ENCODE measurements around the gene PTPN4.
A peak's percentile ranks its signal among the peaks of the same experiment; 100 is the strongest.

The PTPN4 gene

DNA sequence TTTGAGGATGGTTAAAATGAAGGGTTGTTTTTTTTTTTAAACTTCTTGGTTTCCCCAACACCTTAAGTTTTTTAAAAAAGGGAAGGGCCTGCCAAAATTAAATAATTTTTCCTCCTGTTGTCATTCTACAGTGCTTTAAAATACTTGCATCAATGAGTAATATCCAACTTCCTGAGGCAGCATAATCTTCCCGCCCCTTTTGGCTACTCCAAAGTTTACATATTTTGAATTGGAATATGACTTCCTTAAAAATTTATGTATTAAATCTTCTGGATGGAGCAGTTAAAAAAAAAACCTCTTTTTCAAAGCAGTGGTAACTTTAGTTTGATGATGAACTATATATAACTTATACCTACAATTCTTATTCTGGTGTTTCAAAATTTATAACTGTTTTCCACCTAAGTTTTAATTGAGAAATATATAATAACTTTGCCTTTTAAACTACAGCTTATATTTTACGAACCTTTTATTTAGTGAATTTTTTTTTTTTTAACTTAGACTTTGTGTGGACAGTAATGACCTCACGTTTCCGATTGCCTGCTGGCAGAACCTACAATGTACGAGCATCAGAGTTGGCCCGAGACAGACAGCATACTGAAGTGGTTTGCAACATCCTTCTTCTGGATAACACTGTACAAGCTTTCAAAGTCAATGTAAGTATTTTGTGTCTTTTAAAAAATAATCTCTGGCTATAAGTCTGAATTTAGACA is 49.8 kb downstream of the PTPN4 start:
- DNase-seq (ENCODE audit: low read depth), result no peak

- no peak for DNase-seq (ENCODE audit: low read depth)
Measured at GRCh38 chr2:119810049-119810630, 50.4 kb downstream of the PTPN4 start.

DNA sequence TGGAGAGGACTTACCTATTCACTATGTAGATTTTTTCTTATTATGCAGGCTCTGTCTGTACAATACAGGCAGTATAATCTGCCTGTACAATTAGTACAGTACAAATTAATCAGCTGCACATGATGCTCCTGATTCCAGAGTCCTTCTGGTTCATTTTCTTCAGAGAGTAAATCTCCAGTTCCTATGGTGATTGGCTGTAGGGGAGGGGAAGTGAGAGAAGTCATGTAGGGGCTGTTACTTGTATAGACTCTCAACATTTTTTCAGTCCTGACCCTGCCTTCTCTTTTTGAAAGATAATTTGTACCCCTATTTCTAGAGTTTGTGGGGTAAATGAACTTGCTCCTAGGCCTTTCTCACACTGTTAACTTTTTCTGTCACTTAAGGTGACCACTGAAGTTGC is 54.5 kb downstream of the PTPN4 start:
- DNase-seq (ENCODE audit: low read depth), result no peak

DNA sequence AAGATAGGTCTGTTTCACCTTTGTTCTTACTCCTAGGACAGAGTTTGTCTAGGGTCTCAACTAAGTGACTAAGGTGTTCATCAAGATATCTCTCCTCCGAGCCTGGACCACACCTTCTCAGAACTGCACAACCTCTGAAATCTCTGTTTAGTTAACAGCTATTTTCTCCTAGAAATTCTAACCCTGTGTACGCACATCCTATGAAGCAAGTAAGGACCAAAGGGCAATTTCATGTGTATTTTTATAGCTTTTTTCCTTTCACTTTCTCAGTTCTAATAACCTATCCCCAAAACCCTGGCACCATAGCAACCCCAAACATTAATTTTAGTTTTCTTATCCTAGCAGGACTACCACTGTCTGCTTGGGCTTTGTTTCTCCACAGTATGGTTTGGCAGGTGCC is 59.1 kb downstream of the PTPN4 start:
- DNase-seq (ENCODE audit: low read depth), result no peak

DNA sequence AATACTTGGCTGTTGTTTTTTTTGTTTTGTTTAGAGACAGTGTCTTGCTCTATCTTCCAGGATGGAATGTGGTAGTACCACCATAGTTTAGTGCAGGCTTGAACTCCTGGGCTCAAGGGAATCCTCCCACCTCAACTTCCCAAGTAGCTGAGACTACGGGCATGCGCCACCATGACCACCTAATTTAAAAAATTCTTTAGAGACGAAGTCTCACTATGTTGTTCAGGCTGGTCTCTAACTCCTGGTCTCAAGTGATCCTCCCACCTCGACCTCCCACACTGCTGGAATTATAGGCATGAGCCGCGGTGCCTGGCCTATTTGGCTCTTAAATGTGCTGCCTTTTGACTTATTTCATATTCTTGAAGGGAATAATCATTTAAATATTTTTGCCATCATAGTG is 60.1 kb downstream of the PTPN4 start:
- no peak for DNase-seq (ENCODE audit: low read depth)

DNA sequence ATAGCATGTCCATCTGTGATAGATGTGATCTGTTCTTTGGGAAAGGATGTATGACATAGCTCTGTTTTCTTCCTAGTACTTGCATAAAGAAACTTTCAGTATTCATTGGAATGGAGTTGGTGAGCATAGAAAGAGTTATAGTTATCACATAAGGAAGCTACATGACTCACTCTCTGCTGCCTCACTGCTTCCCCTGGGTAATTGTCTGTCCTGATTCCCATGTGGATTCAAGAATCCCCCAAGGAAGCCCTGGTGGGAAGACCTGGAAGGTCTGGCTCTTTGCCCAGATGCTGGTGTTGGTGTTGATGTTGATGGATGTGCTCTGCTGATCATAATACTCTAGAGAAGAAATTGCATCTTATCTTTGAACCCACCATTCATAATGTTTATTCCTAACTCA is 60.6 kb downstream of the PTPN4 start:
- DNase-seq (ENCODE audit: low read depth), result peak; percentile 81

- DNase-seq (ENCODE audit: low read depth), result no peak
Measured at GRCh38 chr2:119821266-119821665, 61.5 kb downstream of the PTPN4 start.

- no peak for DNase-seq (ENCODE audit: low read depth)
Measured at GRCh38 chr2:119823734-119824334, 64.1 kb downstream of the PTPN4 start.

GRCh38 chr2:119826370-119826961 is 66.7 kb downstream of the PTPN4 start:
- no peak for DNase-seq (ENCODE audit: low read depth)

- DNase-seq (ENCODE audit: low read depth), result no peak
Measured at GRCh38 chr2:119827866-119828507, 68.3 kb downstream of the PTPN4 start.

GRCh38 chr2:119836455-119837142 is 76.9 kb downstream of the PTPN4 start:
- DNase-seq (ENCODE audit: low read depth), result no peak

DNA sequence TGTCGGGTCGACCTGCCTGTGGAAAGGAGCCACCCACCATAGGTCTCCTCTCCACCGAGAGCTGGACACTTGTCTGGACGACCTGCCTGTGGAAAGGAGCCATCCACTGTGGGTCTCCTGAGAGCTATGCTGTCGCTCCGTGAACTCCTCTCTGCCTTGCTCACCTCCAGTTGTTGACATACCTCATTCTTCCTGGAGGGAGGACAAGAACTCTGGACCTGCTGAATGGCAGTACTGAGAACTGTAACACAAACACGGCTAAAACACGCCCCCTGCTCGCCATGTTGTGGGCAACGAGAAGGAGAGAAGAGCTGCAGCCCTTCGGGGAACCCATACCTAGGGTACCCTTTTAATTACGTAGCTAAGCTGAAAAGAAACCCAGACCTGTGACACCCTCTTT is 77.6 kb downstream of the PTPN4 start:
- no peak for DNase-seq (ENCODE audit: low read depth)

- DNase-seq (ENCODE audit: low read depth), result no peak
Measured at GRCh38 chr2:119837759-119838158, 78.0 kb downstream of the PTPN4 start.

GRCh38 chr2:119838179-119838578 is 78.5 kb downstream of the PTPN4 start:
- DNase-seq (ENCODE audit: low read depth), result no peak

GRCh38 chr2:119841550-119841949 is 81.8 kb downstream of the PTPN4 start:
- DNase-seq (ENCODE audit: low read depth), result no peak

- no peak for DNase-seq (ENCODE audit: low read depth)
Measured at GRCh38 chr2:119846021-119846420, 86.3 kb downstream of the PTPN4 start.

GRCh38 chr2:119849838-119850565 is 90.3 kb downstream of the PTPN4 start:
- no peak for DNase-seq (ENCODE audit: low read depth)

DNA sequence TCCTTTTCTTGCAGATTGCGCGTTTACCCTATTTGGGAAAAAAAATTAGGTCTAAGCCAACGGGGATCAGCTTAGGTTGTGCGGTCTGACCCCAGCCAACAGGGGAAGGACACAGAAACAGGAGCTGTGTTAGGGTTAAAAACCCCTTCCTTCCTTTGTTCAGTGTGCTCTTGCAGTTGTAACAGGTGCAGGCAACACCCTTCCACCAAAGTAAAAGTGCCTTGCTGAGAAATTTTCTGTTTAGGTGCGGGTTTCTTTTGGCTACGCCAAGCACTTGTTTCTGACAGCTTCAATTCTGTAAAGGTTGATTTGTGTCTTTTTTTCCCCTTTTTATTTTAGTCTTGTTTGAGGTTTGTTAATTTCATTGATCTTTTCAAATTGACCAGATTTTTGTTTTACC is 92.5 kb downstream of the PTPN4 start:
- no peak for DNase-seq (ENCODE audit: low read depth)

- DNase-seq (ENCODE audit: low read depth), result no peak
Measured at GRCh38 chr2:119853777-119854399, 94.2 kb downstream of the PTPN4 start.

GRCh38 chr2:119856469-119856901 is 96.8 kb downstream of the PTPN4 start:
- no peak for DNase-seq (ENCODE audit: low read depth)

DNA sequence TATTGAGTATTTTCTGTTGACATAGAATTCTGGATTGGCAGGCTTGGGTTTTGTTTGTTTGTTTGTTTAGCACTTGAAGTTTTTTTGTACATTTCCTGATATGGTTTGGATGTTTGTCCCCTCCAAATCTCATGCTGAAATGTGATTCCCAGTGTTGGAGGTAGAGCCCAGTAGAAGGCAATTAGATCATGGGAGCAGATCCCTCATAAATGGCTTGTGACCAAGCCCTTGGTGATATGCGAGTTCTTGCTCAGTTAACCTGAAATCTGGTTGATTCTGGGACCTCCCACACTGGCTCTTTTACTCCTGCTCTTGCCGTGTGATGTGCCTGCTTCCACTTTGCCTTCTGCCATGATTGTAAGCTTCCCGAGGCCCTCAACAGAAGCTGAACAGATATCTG is 98.0 kb downstream of the PTPN4 start:
- DNase-seq (ENCODE audit: low read depth), result no peak
